ENCODE measurements around the gene P2RY8.
"Not testable (repeated sequence)": the region's sequence is repeated elsewhere in the genome, so short reads cannot be mapped to it uniquely, and the experiment has no call there.

Gene P2RY8

DNA sequence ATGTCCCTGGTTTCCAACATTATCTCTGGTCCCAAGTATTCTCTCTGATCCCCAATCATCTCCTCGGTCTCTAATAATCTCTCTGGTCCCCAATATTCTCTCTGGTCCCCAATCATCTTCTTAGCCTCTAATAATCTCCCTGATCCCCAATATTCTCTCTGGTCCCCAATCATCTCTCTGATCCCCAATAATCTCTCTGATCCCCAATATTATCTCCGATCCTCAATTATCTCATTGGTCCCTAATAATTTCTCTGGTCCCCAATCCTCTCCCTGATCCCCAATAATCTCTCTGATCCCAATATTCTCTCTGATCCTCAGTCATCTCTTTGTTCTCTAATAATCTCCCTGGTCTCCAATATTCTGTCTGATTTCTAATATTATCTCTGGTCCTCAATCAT is 16.6 kb downstream of the P2RY8 start:
- DNase-seq (ENCODE audit: low read depth), result no peak

DNA sequence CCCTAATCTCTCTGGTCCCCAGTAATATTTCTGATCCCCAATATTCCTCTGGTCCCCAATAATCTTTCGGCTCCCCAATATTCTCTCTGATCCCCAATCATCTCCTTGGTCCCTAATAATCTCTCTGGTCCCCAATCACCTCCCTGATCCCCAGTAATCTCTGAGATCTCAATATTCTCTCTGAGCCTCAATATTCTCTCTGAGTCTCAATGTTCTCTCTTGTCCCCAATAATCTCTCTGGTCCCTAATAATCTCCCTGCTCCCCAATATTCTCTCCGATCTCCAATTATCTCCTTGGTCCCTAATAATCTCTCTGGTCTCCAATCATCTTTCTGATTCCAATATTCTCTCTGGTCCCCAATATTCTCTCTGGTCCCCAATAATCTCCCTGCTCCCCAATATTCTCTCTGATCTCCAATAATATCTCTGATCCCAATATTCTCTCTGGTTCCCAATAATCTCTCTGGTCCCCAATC is 17.9 kb downstream of the P2RY8 start:
- DNase-seq (ENCODE audit: low read depth), result no peak

DNA sequence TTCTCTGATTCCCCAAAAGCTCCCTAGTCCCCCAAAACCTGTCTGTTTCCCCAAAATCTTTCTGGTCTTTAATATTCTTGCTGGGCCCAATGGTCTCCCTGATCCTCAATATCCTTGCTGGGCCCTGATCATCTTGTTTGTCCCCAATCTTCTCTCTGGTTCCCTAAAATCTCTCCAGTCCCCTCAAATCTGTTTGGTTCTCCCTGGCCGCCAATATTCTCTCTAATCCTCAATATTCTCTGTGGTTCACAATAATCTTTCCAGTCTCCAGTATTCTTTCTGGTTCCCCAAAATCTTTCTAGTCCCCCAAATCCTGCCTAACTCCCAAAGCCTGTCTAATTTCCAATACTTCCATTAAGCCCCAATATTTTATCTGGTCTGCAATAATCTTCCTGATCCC is 18.5 kb downstream of the P2RY8 start:
- DNase-seq (ENCODE audit: low read depth), result no peak

DNA sequence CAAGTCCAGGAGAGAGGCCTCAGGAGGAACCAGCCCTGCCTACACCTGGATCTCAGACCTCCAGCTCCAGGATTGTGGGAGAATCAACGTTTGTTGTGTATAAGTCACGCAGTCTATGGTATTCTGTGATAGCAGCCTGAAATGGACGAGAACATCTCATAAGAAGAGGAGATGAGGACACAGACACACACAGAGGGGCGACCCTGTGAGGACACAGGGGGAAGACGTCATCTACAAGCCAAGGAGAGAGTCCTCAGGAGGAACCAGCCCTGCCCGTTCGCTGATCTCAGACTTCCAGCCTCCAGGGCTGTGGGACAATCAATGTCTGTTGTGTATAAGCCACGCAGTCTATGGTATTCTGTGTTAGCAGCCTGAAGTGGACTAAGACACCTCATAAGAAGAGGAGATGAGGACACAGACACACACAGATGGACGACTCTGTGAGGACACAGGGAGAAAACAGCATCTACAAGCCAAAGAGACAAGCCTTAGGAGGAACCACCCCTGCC is 20.3 kb downstream of the P2RY8 start:
- DNase-seq (ENCODE audit: low read depth), result no peak

DNA sequence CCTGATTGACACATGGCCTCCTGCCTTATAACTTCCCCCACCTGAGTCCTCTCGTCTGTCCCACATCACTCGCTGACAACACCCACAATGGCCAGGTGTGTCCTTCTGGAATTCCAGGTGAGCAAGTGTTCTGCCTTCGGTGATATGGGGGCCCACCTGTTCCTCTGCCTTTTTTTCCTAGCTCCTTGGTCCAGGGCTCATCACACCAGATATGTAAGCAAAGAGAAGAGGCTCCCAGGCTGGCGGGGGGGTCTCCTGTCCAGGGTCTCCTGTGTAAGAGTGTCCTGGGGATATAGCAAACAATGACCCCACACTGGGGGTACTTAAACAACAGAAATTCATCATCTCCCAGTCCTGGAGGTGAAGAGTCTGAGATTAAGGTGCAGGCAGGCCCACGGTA is 25.2 kb downstream of the P2RY8 start:
- DNase-seq (ENCODE audit: low read depth), result no peak

DNA sequence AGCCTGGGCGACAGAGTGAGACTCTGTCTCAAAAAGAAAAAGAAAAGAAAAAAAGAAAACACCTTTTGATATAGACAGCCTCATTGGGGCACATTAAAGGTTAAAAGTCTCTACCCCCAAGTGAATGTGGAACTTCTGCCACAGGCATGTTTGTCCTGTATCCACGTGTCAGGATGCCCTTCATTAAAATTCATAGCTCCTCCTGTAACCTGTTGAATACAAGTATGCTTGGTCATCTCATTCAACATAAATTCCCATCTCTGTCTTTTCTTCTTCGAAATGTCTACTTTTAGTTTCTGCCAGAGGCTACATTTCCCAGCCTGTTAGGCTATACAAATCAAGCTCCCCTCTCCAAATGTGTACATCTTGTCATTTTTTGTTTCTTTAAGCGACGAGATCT is 25.8 kb downstream of the P2RY8 start:
- no peak for DNase-seq (ENCODE audit: low read depth)

DNA sequence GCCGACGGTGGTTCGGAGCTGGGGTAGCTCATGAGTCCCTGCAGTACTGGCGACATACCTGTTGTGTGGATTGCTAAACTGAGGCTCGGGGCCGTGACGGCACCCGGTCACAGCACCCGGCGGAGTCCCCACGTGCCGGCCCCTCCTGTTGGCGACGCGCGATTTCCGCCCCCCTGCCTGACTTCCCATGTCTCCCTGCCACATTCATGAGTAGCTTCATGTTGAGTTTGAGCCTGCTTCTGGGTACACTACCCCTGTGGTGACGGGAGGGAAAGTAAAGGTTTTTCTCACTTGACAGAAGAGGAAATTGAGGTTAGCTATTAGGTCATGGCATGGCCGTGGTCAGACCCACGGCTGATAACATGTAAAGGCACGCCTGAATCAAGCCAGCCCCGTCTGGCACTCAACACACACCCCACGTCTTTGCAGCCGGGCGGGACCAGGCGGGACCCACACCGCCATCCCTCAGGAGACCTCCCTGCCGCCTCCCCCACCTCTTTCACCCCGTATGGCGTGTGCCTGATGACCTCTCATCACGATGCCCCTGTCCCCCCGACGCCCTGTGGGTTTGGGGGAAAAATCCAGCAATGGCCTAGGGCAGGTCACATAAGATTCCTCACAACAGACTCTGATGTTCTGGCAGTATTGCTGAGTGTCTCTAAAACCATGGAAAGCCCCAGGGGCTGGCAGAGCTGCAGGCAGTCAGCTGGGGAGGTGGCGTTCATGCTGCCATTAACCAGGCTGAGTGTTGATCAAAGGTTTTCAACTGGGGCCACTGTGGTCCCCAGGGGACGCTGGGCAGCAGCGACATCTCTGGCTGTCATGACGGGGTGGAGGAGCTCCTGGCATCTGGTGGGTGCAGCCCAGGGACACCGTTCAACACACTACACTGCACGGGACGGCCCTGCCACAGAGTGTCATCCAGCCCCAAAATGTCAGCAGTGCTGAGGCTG is 29.2 kb downstream of the P2RY8 start:
- no peak for DNase-seq (ENCODE audit: low read depth)

DNA sequence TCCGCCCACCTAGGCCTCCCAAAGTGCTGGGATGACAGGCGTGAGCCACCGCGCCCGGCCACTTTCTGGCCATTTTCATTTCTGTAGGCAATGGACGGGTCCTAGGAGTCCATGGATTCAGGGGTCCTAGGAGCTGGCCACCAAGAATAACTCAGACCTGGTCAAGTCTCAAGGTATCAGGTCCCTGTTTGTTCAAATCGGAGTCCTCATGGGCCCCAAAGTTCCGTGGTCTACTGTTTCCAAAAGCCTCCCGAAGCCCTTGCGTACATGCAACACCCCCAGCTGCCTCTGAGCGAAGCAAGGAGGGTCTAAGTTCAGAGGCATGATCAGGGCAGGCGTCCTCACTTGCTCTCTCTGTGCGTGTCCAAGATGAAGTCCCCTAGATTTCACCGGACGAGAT is 30.1 kb downstream of the P2RY8 start:
- no peak for DNase-seq (ENCODE audit: low read depth)

DNA sequence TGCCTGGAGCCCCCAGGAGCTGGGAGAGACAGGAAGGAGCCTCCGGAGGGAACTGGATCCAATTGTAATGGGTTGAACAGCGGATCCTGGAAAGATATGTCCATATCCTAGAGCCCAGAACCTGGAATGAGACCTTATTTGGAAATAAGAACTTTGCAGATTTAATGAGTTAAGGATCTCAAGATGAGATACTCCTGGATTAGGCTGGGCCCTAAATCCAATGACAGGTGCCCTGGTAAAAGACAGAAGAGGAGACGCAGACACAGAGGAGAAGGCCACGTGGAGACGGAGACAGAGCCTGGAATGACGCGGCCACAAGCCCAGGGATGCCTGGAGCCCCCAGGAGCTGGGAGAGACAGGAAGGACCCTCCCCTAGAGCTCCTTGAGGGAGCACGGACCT is 34.1 kb downstream of the P2RY8 start:
- no peak for DNase-seq (ENCODE audit: low read depth)

DNA sequence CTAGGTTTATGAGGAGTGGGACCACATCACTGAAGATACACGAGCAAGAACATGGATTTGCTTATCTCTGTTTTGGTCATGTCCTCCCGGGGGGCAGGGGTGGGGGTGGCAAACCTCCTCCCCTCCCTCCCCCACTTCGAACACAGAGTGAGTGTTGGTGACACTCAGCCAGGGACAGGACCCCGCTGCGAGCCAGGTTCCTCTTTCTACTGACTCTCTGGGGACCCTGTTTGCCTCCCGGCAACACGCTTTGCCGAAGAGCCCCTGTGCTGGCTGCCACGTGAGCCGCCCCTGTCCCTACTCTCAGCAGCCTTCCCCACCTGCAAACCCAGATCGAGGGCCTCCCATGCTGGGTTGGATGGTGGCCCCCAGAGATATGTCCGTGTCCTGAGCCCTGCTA is 34.7 kb downstream of the P2RY8 start:
- no peak for DNase-seq (ENCODE audit: low read depth)

DNA sequence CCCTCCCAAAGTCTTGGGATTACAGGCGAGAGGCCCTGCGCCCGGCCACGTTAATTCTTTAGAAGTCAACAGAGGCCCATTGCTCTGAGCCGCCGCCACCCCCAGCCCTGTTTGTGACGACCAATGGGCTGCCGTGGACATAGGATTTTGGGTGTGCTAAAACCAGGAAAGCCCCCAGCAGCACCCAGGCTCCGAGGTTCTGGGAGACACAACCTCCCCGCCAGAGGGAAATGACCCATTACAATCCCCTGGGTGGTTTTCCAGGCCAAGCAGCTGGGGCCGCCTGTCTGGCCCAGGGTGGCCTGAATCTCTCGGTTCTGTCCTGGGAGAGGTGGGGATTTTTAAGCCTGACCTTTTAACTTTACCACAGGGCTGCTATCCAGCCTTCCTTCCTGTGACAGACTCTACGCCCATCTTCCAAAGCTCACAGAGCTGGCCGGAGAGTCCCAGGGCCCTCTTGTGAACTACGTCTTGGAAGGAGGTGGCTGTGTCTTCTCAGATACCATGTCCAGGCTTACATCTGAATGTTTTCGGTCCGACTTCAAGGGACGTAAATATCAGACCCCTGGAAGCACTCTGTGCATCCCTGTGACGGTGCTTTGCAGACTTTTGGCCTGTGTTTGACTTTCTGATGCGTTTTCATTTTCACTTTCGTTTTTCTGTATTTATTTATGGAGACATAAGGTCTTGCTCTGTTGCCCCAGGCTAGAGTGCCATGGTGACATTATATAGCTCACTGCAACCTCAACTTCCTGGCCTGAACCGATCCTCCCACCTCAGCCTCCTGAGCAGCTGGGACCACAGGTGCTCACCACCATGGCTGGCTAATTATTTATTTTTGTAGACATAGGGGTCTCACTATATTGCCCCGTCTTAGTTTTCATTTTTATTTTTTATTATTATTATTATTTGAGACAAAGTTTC is 36.0 kb downstream of the P2RY8 start:
- no peak for DNase-seq (ENCODE audit: low read depth)

DNA sequence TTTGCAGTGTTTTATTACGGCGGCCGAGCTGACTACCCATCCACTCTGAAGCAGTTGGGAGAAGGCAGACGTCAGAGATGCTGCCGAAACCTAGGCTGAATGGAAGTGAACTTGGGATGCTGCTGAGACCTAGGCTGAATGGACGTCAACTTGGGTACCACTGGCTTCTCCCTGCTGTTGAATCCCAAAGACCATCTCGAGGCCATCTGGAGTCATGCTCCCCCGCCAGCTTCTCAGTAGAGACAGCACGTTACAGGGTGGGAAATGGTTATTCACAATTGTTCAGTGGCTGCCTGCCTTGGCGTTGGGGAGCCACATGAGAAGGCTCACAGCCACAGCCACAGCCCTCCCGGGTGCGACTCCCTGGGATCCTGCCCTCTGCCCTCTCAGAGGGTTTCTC is 40.9 kb downstream of the P2RY8 start:
- DNase-seq (ENCODE audit: low read depth), result no peak

DNA sequence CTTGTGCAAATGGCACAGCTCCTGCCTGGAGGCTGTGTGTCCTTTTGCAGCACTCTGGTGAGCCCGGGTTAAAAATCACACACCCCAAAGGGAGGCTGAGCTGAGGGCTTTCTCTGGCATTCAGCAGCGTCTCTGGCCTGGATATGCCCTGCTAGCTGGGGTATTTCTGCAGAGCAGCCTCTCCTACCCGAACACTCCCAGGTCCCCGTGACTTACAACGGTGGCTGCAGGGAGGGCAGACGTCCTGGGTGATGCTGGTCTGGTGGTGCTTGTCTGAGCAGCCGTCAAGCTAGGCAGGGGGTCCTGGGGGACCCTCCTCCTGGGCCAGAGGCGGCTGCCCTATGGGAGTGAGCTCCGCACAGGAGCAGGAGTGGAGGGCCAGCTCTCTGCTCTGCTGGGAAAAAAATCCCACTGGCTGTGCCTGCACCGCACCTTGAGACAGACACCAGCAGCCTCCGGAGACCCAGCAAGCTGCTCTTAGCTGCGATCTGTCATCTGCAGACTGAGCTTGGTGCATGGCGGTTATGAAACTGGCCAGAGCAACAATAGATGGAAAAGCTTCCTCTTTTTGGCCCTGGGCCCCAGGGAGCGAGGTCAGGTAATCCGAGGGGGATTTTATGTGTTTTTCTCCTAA is 43.0 kb downstream of the P2RY8 start:
- no peak for DNase-seq (ENCODE audit: low read depth)

DNA sequence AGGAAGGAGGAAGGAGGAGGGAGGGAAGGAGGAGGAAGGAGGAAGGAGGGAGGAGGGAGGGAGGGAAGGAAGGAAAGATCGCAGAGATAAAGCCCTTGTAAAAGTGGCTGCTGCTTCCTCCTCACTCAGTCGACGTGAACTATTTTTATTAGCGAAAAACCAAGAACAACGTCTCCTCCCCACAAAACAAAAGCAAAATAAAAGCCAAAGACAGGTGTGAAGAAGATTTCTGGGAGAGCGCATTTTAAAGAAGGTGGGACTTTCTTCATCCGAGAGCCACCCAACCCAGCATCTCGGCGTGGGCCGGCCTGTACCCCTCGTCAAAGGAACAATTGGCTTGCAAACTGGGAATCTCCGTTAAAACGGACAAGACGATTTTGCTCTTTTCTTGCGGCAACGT is 43.6 kb downstream of the P2RY8 start:
- no peak for DNase-seq (ENCODE audit: low read depth)

DNA sequence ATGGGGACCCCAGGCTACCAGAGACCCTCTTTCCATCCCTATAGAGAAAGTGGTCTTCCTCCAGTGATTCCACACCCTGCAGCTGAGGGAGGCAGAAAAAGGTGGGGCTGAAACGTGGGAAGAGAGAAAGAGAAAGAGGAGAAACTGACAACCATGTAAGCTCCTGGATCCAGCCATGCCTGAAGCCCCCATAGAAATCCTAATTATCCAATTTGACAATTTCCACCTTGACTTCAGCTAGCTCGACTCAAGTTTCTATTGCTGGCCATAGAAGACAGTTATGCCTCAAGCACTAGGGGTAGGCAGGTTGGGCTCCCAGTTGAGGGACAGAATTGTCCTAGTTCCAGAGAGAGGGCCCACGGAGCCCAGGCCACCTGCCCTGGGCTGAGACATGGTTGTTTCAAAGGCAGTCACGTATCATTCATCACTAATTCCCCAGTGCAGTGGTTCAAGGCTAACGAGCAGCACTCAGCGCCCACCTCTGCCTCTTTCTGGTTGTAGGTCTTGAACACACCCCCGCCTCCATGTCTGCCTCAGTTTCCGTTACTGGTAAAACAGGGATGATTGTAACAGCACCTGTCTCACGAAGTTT is 44.5 kb downstream of the P2RY8 start:
- DNase-seq (ENCODE audit: low read depth), result no peak

DNA sequence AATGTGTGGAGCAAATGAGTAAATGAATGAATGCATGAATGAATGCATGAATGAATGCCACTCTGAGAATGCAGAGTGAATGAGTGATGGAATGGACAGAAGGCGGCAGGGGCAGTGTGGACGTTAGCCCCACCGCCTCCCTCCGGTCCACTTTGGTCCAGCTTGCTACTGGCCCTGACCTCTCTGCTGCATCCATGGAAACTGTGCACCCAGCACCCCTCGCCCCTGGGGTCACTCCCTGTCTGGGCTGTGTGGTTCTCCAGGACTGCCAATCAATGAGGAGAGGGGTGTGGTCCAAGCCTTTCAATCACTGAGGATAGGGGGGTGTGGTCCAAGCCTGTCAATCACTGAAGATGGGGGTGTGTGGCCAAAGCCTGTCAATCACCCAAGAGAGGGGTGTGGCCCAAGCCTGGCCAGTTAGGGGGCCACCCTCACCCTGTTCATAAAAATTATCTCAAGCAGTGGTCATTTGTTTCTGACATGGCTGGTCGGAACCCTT is 45.1 kb downstream of the P2RY8 start:
- DNase-seq (ENCODE audit: low read depth), result no peak

DNA sequence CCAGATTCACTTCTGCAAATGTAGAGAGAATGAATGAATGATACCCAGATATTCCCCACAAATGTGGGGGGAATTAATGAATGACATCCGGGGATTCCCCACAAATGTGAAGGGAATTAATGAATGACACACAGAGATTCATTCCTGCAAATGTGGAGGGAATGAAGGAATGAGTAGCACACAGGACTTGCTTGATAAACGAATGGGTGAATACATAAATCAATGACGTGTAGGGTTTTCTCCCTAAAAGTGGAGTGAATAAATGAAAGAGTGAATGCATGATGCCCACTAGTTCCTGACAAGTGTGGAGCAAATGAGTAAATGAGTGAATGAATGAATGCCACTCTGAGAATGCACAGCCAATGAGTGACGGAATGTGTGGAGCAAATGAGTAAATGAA is 45.7 kb downstream of the P2RY8 start:
- DNase-seq (ENCODE audit: low read depth), result not testable (repeated sequence)

DNA sequence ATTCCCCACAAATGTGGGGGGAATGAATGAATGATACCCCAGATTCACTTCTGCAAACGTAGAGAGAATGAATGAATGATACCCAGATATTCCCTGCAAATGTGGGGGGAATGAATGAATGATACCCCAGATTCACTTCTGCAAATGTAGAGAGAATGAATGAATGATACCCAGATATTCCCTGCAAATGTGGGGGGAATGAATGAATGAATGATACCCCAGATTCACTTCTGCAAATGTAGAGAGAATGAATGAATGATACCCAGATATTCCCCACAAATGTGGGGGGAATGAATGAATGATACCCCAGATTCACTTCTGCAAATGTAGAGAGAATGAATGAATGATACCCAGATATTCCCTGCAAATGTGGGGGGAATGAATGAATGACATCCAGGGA is 46.3 kb downstream of the P2RY8 start:
- DNase-seq (ENCODE audit: low read depth), result not testable (repeated sequence)

DNA sequence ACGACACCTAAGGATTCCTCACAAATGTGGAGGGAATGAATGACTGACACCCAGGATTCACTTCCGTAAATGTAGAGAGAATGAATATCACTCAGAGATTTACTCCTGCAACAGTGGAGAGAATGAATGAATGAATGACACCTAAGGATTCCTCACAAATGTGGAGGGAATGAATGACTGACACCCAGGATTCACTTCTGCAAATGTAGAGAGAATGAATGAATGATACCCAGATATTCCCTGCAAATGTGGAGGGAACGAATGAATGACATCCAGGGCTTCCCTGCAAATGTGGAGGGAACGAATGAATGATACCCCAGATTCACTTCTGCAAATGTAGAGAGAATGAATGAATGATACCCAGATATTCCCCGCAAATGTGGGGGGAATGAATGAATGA is 47.6 kb downstream of the P2RY8 start:
- not testable (repeated sequence) for DNase-seq (ENCODE audit: low read depth)

DNA sequence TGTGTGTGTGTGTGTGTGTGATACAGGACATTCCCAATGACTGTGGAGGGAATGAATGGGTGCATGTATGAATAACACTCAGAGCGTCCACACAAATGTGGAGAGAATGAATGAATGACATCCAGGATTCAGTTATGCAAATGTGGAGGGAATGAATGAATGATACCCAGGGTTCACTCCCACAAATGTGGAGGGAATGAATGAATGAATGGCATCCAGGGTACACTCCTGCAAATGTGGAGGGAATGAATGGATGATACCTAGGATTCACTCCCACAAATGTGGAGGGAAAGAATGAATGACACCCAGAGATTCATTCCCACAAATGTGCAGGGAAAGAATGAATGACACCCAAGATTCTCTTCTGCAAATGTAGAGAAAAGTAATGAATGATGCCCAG is 48.2 kb downstream of the P2RY8 start:
- no peak for DNase-seq (ENCODE audit: low read depth)

DNA sequence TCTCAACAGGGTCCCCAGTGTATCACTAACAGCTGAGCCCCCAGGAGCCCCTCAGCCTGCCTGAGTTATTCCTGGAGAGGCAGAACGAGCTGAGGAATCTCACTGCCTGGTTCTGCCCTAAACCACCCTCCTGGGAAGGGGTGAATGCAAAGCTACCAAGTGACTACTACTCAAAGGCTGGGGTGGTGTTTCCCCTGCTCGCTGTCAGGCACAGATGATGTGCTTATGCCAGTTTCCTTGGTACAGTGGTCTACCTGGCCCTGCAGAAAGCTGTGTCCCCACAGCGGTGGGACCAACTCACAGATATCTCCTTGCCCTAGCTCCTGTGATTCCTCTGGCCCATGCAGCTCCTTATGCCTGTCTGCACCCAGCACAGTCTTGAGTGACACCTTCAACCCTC is 48.8 kb downstream of the P2RY8 start:
- no peak for DNase-seq (ENCODE audit: low read depth)
